Right atrium auricular region (tissue), 2 donors: ENCODE data around the gene SLC25A11. TPM values are rescaled to one million over a fixed set of nuclear protein-coding genes. Genes with fewer than 3 reads are reported as not detected.

Experiments
- DNase-seq: peaks from one replicate; pipeline ENCODE4 v3.0.0-alpha.2; 2019; ENCODE audit warnings: low spot score
- H3K27ac ChIP-seq, 2 donors: fragments of 200-600 bp; sonication (generic); 1 replicate in 1 of 2; 2 replicates in 1 of 2; pipeline ENCODE4 v1.5.1; 2016 to 2019
- H3K27me3 ChIP-seq, 2 donors: fragments of 200-600 bp; sonication (generic); one replicate each; pipeline versions ENCODE4 v1.5.1 to v1.6.0; 2017 to 2019
- H3K36me3 ChIP-seq: fragments of 200-600 bp; sonication (generic); one replicate; pipeline ENCODE4 v1.5.1; 2016
- H3K4me1 ChIP-seq, 2 donors: fragments of 200-600 bp; sonication (generic); one replicate each; pipeline versions ENCODE4 v1.5.1 to v1.6.0; 2017 to 2019
- H3K4me3 ChIP-seq, 2 donors: fragments of 200-600 bp; sonication (generic); 1 replicate in 1 of 2; 2 replicates in 1 of 2; pipeline ENCODE4 v1.5.1; 2017 to 2019; ENCODE audit warnings: mild to moderate bottlenecking in 1 of 2, moderate library complexity in 1 of 2
- H3K9me3 ChIP-seq, 2 donors: fragments of 200-600 bp; sonication (generic); one replicate each; pipeline ENCODE4 v1.5.1; 2019
- CTCF ChIP-seq, 2 donors: fragments of 200-600 bp; sonication (generic); IDR thresholded peaks; one replicate each; pipeline ENCODE4 v1.5.1; 2019; ENCODE audit warnings: antibody characterized with exemption in 2 of 2
- total RNA-seq, 2 donors: library from RNA; depleted of rRNA; stranded (reverse); fragments of >200 nt; gene quantifications; one replicate each; pipeline ENCODE4 v1.1.0, GENCODE V29; 2016

The SLC25A11 gene
- total RNA-seq, 2 donors from 2014 or later: 99.5 to 188 TPM

DNA sequence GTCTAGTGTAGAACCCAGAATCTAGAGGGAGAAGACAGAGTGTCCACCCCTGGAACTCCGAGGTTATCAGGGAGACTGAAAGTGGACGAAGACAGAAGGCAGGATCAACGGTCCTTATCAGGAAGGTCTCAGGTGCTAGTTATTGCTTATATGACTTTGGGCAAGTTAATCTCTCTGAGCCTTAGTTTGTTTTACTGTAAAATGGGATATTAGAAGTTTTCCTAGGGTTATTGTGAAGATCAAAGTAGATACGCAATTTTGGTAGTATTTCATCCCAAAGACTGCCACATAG is 1.4 kb upstream of the SLC25A11 start:
- H3K27me3 ChIP-seq: no peaks in the 10 kb centered on the region
- DNase-seq: no peak
- peak overlapping the region; percentile 91 for H3K4me3 ChIP-seq
- H3K4me1 ChIP-seq: peaks cover 3 to 66% of the 10 kb centered on the region in 2 donors
- TF ChIP-seq CTCF (IDR thresholded peaks at IDR 0.05): no peak
- H3K27ac ChIP-seq: peak overlapping the region in 1 of 2 donors; percentile 96
- no peaks in the 10 kb centered on the region for H3K9me3 ChIP-seq
- peaks cover 60% of the 10 kb centered on the region for H3K36me3 ChIP-seq

- Histone ChIP-seq H3K4me1 (peaks cover 3 to 61% of the 10 kb centered on the region in 2 donors), H3K9me3 (no peaks in the 10 kb centered on the region), H3K4me3 (peak overlapping the region; percentile 91), H3K36me3 (peaks cover 57% of the 10 kb centered on the region), H3K27ac (peak overlapping the region; percentile 92 to 96), H3K27me3 (no peaks in the 10 kb centered on the region)
- TF ChIP-seq CTCF (IDR thresholded peaks at IDR 0.05): no peak
- no peak for DNase-seq
These were observed 891 bp upstream of the SLC25A11 start for GRCh38 chr17:4940555-4941318.

GRCh38 chr17:4939546-4939795 is 375 bp downstream of the SLC25A11 start:
- DNase-seq: no peak
- Histone ChIP-seq H3K27me3 (no peaks in the 10 kb centered on the region), H3K36me3 (peaks cover 45% of the 10 kb centered on the region), H3K4me1 (peaks cover 3 to 51% of the 10 kb centered on the region in 2 donors), H3K4me3 (peak overlapping the region; percentile 91), H3K9me3 (no peaks in the 10 kb centered on the region), H3K27ac (peak overlapping the region; percentile 92 to 96)
- TF ChIP-seq CTCF (IDR thresholded peaks at IDR 0.05): no peak

- Histone ChIP-seq H3K36me3 (peaks cover 41% of the 10 kb centered on the region), H3K27me3 (no peaks in the 10 kb centered on the region), H3K4me3 (peak overlapping the region; percentile 91), H3K27ac (peak overlapping the region; percentile 92 to 96), H3K9me3 (no peaks in the 10 kb centered on the region), H3K4me1 (peaks cover 3 to 51% of the 10 kb centered on the region in 2 donors)
- TF ChIP-seq CTCF (IDR thresholded peaks at IDR 0.05): no peak
- DNase-seq: no peak
These were observed 929 bp downstream of the SLC25A11 start for GRCh38 chr17:4938688-4939545.

GRCh38 chr17:4938069-4938491 is 1.8 kb downstream of the SLC25A11 start:
- no peak for TF ChIP-seq CTCF (IDR thresholded peaks at IDR 0.05)
- no peak overlapping the region for H3K4me3 ChIP-seq
- DNase-seq: no peak
- H3K4me1 ChIP-seq: peaks cover 3 to 51% of the 10 kb centered on the region in 2 donors
- peak overlapping the region; percentile 92 to 96 for H3K27ac ChIP-seq
- H3K9me3 ChIP-seq: no peaks in the 10 kb centered on the region
- peaks cover 34% of the 10 kb centered on the region for H3K36me3 ChIP-seq
- H3K27me3 ChIP-seq: no peaks in the 10 kb centered on the region
